KMS-11 (cell line): Measurements from ENCODE around the gene DPYSL5.

Experiments
- H2AFZ ChIP-seq: fragments of 200-600 bp; sonication (generic); 2 replicates; pipeline ENCODE4 v1.6.1; 2016; ENCODE audit warnings: antibody characterized with exemption, mixed run types, low read depth
- H3K27ac ChIP-seq: fragments of 200-600 bp; sonication (generic); 2 replicates; pipeline ENCODE4 v1.6.1; 2016; ENCODE audit warnings: mild to moderate bottlenecking, mixed run types
- H3K27me3 ChIP-seq: fragments of 200-600 bp; sonication (generic); 2 replicates; pipeline ENCODE4 v1.6.1; 2017; ENCODE audit warnings: mild to moderate bottlenecking, low read depth, mixed run types, moderate library complexity; ENCODE audit not compliant: insufficient read depth
- H3K36me3 ChIP-seq: fragments of 200-600 bp; sonication (generic); 2 replicates; pipeline ENCODE4 v1.6.1; 2017; ENCODE audit warnings: mild to moderate bottlenecking, mixed run types; ENCODE audit not compliant: insufficient read depth
- H3K4me1 ChIP-seq: fragments of 200-600 bp; sonication (generic); 2 replicates; pipeline ENCODE4 v1.6.1; 2016; ENCODE audit warnings: mild to moderate bottlenecking, low read depth, mixed run types; ENCODE audit not compliant: poor library complexity, severe bottlenecking
- H3K4me2 ChIP-seq: fragments of 200-600 bp; sonication (generic); 2 replicates; pipeline ENCODE4 v1.7.0; 2016; ENCODE audit warnings: mild to moderate bottlenecking, mixed run types
- H3K4me3 ChIP-seq: fragments of 200-600 bp; sonication (generic); IDR thresholded peaks from 2 replicates; pipeline ENCODE4 v1.6.1; 2017; ENCODE audit warnings: low read depth, low read length, mixed read lengths; ENCODE audit not compliant: insufficient read depth
- H3K79me2 ChIP-seq: fragments of 200-600 bp; sonication (generic); 2 replicates; pipeline ENCODE4 v1.6.1; 2016; ENCODE audit warnings: low read depth, mixed run types; ENCODE audit not compliant: insufficient read depth
- H3K9ac ChIP-seq: fragments of 200-600 bp; sonication (generic); 2 replicates; pipeline ENCODE4 v1.6.1; 2016; ENCODE audit warnings: mild to moderate bottlenecking, mixed run types
- H4K20me1 ChIP-seq: fragments of 200-600 bp; sonication (generic); 2 replicates; pipeline ENCODE4 v1.6.1; 2016; ENCODE audit warnings: mild to moderate bottlenecking, mixed run types; ENCODE audit not compliant: insufficient read depth
- TF ChIP-seq, protein P1 (sequence below): fragments of 200-600 bp; sonication (generic); conservative IDR thresholded peaks from 2 replicates; pipeline ENCODE4 v1.6.1; 2017; ENCODE audit warnings: low read depth, mild to moderate bottlenecking, antibody characterized with exemption, low read length, moderate library complexity, mixed read lengths

DPYSL5 gene

GRCh38 chr2:26982102-26982742 lies 134.3 kb downstream of the DPYSL5 start:
- Histone ChIP-seq H3K9ac (no peak overlapping the region), H3K4me1 (peaks cover 11% of the 10 kb centered on the region), H3K79me2 (no peaks in the 10 kb centered on the region), H3K27ac (no peak overlapping the region), H3K27me3 (no peaks in the 10 kb centered on the region), H3K4me2 (no peak overlapping the region), H3K36me3 (no peaks in the 10 kb centered on the region), H3K4me3 (no peak overlapping the region), H4K20me1 (no peaks in the 10 kb centered on the region), H2AFZ (no peak overlapping the region)
- TF ChIP-seq, protein P1, sequence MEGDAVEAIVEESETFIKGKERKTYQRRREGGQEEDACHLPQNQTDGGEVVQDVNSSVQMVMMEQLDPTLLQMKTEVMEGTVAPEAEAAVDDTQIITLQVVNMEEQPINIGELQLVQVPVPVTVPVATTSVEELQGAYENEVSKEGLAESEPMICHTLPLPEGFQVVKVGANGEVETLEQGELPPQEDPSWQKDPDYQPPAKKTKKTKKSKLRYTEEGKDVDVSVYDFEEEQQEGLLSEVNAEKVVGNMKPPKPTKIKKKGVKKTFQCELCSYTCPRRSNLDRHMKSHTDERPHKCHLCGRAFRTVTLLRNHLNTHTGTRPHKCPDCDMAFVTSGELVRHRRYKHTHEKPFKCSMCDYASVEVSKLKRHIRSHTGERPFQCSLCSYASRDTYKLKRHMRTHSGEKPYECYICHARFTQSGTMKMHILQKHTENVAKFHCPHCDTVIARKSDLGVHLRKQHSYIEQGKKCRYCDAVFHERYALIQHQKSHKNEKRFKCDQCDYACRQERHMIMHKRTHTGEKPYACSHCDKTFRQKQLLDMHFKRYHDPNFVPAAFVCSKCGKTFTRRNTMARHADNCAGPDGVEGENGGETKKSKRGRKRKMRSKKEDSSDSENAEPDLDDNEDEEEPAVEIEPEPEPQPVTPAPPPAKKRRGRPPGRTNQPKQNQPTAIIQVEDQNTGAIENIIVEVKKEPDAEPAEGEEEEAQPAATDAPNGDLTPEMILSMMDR, result peak; percentile 32; the same call in 1 of the 2 replicates

GRCh38 chr2:26983746-26984145 lies 135.8 kb downstream of the DPYSL5 start:
- Histone ChIP-seq H3K4me3 (no peak overlapping the region), H3K9ac (no peak overlapping the region), H3K79me2 (no peaks in the 10 kb centered on the region)

DNA sequence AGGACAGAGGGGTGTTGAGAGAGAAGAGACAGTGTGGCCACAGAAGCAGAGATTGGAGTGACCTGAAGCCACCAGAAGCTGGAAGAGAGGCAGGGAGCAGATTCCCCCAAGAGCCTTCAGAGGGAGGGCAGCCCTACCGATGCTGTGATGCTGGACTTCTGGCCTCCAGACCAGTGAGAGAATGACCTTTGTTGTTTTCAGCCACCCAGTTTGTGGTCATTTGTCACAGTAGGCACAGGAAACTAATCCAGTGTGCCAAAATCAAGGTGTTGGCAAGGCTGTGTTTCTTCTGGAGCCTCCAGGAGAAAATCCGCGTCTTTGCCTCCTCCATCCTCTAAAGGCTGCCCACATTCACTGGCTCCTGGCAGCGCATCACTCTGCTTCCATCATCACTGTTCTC lies 137.9 kb downstream of the DPYSL5 start:
- Histone ChIP-seq H3K4me3 (no peak overlapping the region), H3K36me3 (no peaks in the 10 kb centered on the region), H3K4me1 (peaks cover 11% of the 10 kb centered on the region), H3K79me2 (no peaks in the 10 kb centered on the region), H3K27ac (no peak overlapping the region), H2AFZ (no peak overlapping the region), H3K9ac (no peak overlapping the region), H3K27me3 (no peaks in the 10 kb centered on the region), H4K20me1 (no peaks in the 10 kb centered on the region), H3K4me2 (no peak overlapping the region)
- TF ChIP-seq, protein P1, result no peak

More at GRCh38 chr2:26983746-26984145, 135.8 kb downstream of the DPYSL5 start:
- H2AFZ ChIP-seq, result no peak overlapping the region
- no peak overlapping the region for H3K4me2 ChIP-seq
- no peaks in the 10 kb centered on the region for H3K36me3 ChIP-seq
- H3K27ac ChIP-seq, result no peak overlapping the region
- H3K27me3 ChIP-seq, result no peaks in the 10 kb centered on the region
- H4K20me1 ChIP-seq, result no peaks in the 10 kb centered on the region
- H3K4me1 ChIP-seq, result peaks cover 11% of the 10 kb centered on the region
- TF ChIP-seq, protein P1, result no peak

- H3K4me2 ChIP-seq, result no peak overlapping the region
- no peak overlapping the region for H3K9ac ChIP-seq
- peaks cover 11% of the 10 kb centered on the region for H3K4me1 ChIP-seq
- no peaks in the 10 kb centered on the region for H4K20me1 ChIP-seq
- no peaks in the 10 kb centered on the region for H3K79me2 ChIP-seq
- H3K27me3 ChIP-seq, result no peaks in the 10 kb centered on the region
- TF ChIP-seq, protein P1, result no peak
- no peak overlapping the region for H2AFZ ChIP-seq
- H3K4me3 ChIP-seq, result no peak overlapping the region
- H3K36me3 ChIP-seq, result no peaks in the 10 kb centered on the region
- no peak overlapping the region for H3K27ac ChIP-seq
Measured at GRCh38 chr2:26986576-26986975, 138.6 kb downstream of the DPYSL5 start.
